A673 (cell line): ENCODE data around the gene LIMCH1. TPM values are rescaled to one million over a fixed set of nuclear protein-coding genes. Genes with fewer than 3 reads are reported as not detected.

Source experiments
- BruUV-seq: library from RNA; stranded (reverse); fragments of 400-500 nt; replicated peaks from 2 replicates; lab custom pipeline; 2021; lab: Mats Ljungman, UMichigan
- CTCF ChIA-PET: fragments of 300-600 bp; sonication (Branson Sonifier 250); formaldehyde crosslinking; loops from one replicate; lab custom pipeline; 2022; ENCODE audit warnings: antibody characterized with exemption; lab: Charles Lee
- POLR2A ChIA-PET: fragments of 300-600 bp; sonication (Branson Sonifier 250); formaldehyde crosslinking; loops from one replicate; lab custom pipeline; 2022; ENCODE audit warnings: antibody characterized with exemption; ENCODE audit not compliant: low non-redundant PET; lab: Charles Lee
- DNase-seq: peaks from one replicate; pipeline ENCODE4 v3.0.0-alpha.2; 2015; ENCODE audit warnings: low spot score
- H3K27ac ChIP-seq: fragments of 200-600 bp; sonication (generic); 2 replicates; pipeline ENCODE4 v1.5.1; 2016; ENCODE audit warnings: mixed run types, low read depth, mild to moderate bottlenecking, mixed read lengths, antibody characterized with exemption, low read length; ENCODE audit not compliant: poor library complexity, severe bottlenecking
- H3K27me3 ChIP-seq: fragments of 200-600 bp; sonication (generic); replicated peaks from 2 replicates; pipeline ENCODE4 v1.6.1; 2017; ENCODE audit warnings: mixed run types, low read depth, mild to moderate bottlenecking, mixed read lengths, antibody characterized with exemption, low read length; ENCODE audit not compliant: insufficient read depth, poor library complexity
- H3K36me3 ChIP-seq: fragments of 200-600 bp; sonication (generic); 2 replicates; pipeline ENCODE4 v1.6.1; 2016; ENCODE audit warnings: mixed run types, mild to moderate bottlenecking, mixed read lengths, antibody characterized with exemption, low read length; ENCODE audit not compliant: insufficient read depth, poor library complexity, severe bottlenecking
- H3K4me1 ChIP-seq: fragments of 200-600 bp; sonication (generic); 2 replicates; pipeline ENCODE4 v1.6.1; 2017; ENCODE audit warnings: mixed run types, mild to moderate bottlenecking, mixed read lengths, antibody characterized with exemption, low read length; ENCODE audit not compliant: insufficient read depth, poor library complexity, severe bottlenecking
- H3K4me3 ChIP-seq: fragments of 200-600 bp; sonication (generic); 2 replicates; pipeline ENCODE4 v1.5.1; 2016; ENCODE audit warnings: low read depth, mixed run types, mild to moderate bottlenecking, mixed read lengths, low read length; ENCODE audit not compliant: poor library complexity, severe bottlenecking
- H3K9me3 ChIP-seq: fragments of 200-600 bp; sonication (generic); 2 replicates; pipeline ENCODE4 v1.6.1; 2016; ENCODE audit warnings: mixed run types, low read depth, mild to moderate bottlenecking, mixed read lengths, antibody characterized with exemption, low read length; ENCODE audit not compliant: poor library complexity, severe bottlenecking
- EZH2 ChIP-seq: fragments of 200-600 bp; sonication (generic); IDR thresholded peaks from 2 replicates; pipeline ENCODE4 v1.6.1; 2017; ENCODE audit warnings: borderline replicate concordance, low read depth, mild to moderate bottlenecking, mixed read lengths, antibody characterized with exemption, low read length; ENCODE audit not compliant: poor library complexity, severe bottlenecking
- intact Hi-C: fragments of 100-400 bp; cut with micrococcal nuclease; formaldehyde crosslinking; loops from one replicate; pipeline ENCODE4 v1.10.0; 2022; ENCODE audit not compliant: unreplicated experiment
- total RNA-seq: library from RNA; stranded (reverse); gene quantifications from 2 replicates; pipeline ENCODE4 v1.2.3, GENCODE V29; 2021
- TF ChIP-seq, protein P1 (sequence below): fragments of 300-800, 200-600 bp; sonication (generic); conservative IDR thresholded peaks from 2 replicates; pipeline ENCODE4 v1.5.1; 2017; ENCODE audit warnings: low read depth, mild to moderate bottlenecking, antibody characterized with exemption, low read length, moderate library complexity, mixed read lengths

Gene LIMCH1
- total RNA-seq, 1 experiment from 2014 or later = 4.0 TPM

DNA sequence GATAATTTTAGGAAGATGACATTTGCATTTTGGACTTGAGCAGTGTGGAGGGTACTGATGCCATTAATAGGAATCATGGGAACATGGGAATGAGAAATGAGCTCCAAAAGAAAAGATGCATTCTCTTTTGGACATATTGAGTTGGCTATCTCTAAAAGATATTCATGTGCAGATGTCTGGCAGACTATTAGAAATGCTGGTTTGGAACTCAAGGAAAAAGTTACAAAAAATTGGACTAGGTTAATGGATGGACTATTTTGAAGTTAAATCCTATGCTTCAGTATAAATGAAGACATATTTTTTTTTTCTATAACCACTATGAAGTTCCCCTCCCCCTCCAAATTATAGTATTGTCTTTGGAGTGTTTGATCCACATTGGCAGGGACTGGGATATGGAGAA is 3.6 kb upstream of the LIMCH1 start:
- no peak overlapping the region for H3K4me3 ChIP-seq
- H3K36me3 ChIP-seq = no peaks in the 10 kb centered on the region
- no peaks in the 10 kb centered on the region for H3K4me1 ChIP-seq
- H3K27me3 ChIP-seq = peaks cover 40% of the 10 kb centered on the region
- H3K27ac ChIP-seq = no peak overlapping the region
- DNase-seq = no peak
- TF ChIP-seq, protein P1, sequence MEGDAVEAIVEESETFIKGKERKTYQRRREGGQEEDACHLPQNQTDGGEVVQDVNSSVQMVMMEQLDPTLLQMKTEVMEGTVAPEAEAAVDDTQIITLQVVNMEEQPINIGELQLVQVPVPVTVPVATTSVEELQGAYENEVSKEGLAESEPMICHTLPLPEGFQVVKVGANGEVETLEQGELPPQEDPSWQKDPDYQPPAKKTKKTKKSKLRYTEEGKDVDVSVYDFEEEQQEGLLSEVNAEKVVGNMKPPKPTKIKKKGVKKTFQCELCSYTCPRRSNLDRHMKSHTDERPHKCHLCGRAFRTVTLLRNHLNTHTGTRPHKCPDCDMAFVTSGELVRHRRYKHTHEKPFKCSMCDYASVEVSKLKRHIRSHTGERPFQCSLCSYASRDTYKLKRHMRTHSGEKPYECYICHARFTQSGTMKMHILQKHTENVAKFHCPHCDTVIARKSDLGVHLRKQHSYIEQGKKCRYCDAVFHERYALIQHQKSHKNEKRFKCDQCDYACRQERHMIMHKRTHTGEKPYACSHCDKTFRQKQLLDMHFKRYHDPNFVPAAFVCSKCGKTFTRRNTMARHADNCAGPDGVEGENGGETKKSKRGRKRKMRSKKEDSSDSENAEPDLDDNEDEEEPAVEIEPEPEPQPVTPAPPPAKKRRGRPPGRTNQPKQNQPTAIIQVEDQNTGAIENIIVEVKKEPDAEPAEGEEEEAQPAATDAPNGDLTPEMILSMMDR = no peak
- no peak for TF ChIP-seq EZH2
- no peaks in the 10 kb centered on the region for H3K9me3 ChIP-seq
- BruUV-seq = no TSS peak
- intact Hi-C loops = no loop called here
- CTCF ChIA-PET = no interaction called here
- POLR2A ChIA-PET = no interaction called here

DNA sequence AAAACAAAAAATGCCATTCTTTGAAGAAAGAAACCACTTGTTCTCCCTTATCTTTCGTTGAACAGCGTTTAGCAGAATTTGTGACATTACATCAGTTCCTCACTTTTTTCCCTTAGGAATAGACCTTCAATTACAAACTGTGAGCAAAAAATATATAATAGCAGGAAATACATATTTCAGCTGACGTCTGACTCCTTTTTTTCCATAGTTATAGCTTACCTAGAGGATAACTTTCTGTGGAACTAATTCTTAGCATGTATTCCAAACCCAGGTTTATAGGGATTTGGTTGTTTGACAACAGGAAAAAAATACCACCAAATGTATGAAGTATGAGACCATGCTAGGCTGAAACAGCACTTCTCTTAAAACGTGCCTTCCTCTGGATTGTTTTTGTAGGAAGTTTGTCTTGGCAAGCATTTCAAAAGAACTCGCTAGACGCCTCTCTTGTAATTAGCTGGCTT is 2.0 kb upstream of the LIMCH1 start:
- no peak overlapping the region for H3K27ac ChIP-seq
- H3K27me3 ChIP-seq = peaks cover 54% of the 10 kb centered on the region
- no peaks in the 10 kb centered on the region for H3K9me3 ChIP-seq
- ChIA-PET POLR2A (no interaction called here), CTCF (no interaction called here)
- no peak overlapping the region for H3K4me3 ChIP-seq
- H3K36me3 ChIP-seq = no peaks in the 10 kb centered on the region
- no peaks in the 10 kb centered on the region for H3K4me1 ChIP-seq
- no TSS peak for BruUV-seq
- TF ChIP-seq, protein P1 = no peak
- TF ChIP-seq EZH2 = no peak
- no peak for DNase-seq
- intact Hi-C loops = no loop called here

DNA sequence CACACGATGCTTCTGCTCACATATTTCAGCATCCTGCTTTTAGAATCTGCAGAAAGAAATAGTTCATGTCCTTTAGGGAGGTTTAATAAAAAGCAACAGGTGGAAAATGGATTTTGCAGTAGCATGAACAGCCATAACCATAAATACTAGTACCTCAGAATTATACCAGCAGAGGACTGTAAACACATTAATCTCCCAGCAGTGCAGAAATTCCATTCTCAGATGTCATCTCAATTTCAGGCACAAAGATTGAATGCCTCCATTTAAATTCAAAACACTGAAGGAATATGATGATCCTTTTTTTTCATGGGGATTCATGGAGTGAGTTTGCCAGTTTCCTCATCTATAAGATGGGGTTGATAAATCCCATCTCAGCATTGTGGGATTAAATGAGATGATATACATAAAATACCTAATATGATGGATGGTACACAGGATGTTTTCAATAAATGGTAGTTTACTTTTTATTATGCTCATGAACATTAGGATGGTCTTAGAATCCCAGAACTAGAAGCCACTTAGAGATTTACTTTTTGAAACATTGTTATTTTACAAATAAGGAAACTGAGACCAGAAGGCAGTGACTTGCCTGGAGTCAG is 566 bp upstream of the LIMCH1 start:
- no peak for DNase-seq
- Histone ChIP-seq H3K27ac (no peak overlapping the region), H3K36me3 (no peaks in the 10 kb centered on the region), H3K4me1 (no peaks in the 10 kb centered on the region), H3K4me3 (no peak overlapping the region), H3K9me3 (no peaks in the 10 kb centered on the region), H3K27me3 (peaks cover 66% of the 10 kb centered on the region)
- intact Hi-C loops = no loop called here
- no peak for TF ChIP-seq EZH2
- TF ChIP-seq, protein P1 = no peak
- ChIA-PET CTCF (no interaction called here), POLR2A (no interaction called here)
- BruUV-seq = no TSS peak
